GM21619 (cell line): ENCODE measurements around the gene NDUFB11.
"Not testable (repeated sequence)": the region's sequence is repeated elsewhere in the genome, so short reads cannot be mapped to it uniquely, and the experiment has no call there.

ENCODE experiments used
- ATAC-seq: cut with Tn5 transposase; IDR thresholded peaks from one replicate; pipeline ENCODE4 v1.9.1; 2021; ENCODE audit not compliant: unreplicated experiment

The NDUFB11 gene

DNA sequence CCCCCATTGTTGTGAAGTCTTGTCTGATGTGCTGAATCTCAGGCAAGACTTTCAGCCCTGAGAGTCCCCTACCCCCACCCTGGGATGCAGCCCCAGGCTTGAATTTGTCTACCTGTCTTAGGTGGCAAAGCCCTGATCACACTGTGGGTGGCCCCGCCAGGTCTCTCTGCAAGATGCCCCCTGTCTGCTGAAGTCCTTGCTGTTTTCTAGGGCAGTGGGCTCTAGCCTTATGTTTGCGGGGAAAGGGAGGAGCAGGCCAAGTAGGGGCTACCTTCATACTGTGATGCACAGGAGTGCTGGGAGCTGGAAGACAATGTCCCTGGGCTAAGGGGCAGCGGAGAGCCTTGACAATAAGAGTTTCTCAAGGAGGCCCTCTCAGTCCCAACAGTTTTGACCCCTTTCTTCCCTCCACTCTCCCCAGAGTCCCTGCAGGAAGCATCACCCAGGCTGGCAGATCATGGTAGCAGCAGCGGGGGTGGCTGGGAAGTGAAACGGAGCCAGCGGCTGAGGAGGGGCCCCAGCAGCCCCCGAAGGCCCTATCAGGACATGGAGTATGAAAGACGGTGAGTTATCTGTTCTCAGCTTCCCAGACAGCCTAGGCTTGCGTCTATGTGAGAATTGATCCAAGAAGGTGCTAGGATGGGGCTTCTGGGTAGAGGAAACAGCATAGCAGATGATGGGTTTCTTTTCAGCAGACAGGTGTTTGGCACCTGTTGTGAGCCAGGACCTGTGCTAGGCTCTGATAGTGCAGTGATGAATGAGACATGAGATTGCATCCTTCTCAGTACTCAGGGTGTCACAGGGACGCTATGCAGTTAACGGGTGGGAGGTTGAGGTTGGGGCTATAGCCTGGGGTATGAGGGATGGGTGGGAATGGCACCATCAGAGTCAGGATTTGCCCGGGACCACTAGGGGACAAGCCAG lies 2.7 kb upstream of the NDUFB11 start:
- no peak for ATAC-seq

DNA sequence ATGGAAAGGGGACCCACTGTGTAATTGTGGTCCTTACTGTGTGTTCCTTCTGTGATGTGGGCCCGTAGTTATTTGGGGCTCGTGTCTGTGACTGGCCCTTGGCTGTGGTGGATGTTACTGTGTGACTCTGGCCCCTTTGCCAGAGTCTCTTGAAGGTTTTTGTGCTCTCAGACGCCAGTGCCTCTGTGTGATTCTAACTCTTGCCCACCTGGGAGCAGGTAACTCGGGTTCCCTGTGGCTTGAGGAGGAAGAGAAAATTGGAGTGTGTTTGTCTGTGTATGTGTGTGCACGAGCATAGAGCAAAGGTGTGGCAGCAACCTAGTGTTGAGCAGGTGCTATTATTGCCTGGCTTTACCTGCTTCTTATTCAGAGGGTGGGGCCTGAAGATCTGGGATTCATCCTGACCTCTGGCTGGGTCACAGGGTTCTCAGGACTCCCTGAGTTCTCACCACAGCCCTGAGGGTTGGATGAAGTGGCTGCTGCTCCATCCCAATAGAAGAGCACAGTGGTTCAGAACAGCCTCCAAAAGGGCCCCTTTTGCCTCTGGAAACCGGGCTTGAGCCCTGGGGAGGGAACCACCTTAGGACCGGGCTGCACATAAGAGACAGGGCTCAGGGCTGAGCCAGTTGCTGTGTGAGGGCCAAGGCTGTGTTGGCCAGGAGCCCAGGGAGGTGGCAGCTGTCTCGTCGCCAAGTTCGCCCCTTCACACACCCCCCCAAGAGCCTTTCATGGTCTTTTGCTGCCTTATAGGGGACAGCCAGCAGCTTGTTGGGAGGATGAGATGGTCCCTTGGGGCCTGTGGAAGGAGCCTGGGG lies 1.8 kb upstream of the NDUFB11 start:
- ATAC-seq, result no peak

DNA sequence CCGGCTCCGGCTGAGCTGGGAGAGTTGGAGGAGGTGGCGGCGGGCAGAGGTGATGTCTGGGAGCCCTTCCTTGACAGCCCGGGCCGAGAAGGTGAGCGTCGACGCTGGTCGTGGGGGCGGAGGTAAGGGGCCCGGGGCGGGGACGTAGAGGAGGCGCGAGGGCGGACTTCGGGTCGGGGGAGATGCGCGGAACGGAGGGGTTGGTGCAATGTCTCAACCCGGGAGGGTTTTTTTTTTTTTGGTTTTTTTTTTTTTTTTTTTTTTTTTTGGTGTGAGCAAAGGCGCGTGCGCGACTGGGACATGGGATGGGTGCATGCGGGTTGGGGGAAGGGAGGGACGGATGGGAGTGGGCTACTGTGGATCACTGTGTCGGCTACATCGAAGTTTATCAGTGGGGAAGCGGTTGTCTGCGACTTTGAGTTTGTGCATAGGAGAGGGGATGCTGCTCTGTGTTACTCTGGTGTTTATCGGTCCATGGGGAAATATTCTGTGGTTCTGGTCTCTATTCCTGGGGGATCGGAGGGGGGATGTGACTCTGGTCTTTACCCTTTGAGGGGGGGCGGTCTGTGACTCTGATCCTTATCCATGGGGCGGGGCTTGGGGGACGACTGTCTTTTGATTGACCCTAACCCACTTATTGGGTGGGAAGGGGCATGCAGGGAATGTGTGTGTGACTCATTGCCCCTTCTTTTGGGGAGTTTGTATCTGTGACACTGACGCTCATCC lies 1.1 kb upstream of the NDUFB11 start:
- no peak for ATAC-seq

DNA sequence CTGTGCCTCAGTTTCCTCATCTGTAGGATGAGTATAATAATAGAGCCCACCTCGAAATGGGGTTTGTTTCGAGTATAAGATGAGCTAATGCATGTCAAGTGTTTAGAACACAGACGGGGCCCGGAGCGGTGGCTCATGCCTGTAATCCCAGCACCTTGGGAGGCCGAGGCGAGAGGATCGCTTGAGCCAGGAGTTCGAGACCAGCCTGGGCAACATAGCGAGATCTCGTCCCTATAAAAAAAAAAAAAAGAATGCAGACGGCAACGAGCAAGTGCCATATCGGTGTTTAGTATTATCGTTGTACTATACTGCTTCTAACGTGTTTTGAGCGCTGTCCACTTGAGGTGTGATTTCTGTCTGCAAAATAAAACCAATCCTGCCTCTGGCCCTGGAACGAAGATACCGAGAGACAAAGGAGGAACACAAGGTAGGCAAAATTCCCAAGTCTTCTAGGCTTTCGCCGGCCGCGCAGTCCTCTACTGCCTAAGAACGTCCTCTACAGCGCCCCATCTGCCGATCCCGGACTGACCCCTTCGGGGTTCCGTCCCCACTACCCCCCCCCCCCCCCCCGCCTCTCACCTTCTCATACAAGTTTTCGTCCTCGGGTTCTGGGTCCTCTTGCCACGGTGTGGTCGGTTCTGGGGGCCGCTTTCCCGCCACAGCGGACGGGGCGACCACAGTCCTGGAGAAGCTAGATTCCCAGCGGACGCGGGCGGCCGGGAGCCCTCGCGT lies 442 bp downstream of the NDUFB11 start:
- peak; percentile 11 for ATAC-seq

DNA sequence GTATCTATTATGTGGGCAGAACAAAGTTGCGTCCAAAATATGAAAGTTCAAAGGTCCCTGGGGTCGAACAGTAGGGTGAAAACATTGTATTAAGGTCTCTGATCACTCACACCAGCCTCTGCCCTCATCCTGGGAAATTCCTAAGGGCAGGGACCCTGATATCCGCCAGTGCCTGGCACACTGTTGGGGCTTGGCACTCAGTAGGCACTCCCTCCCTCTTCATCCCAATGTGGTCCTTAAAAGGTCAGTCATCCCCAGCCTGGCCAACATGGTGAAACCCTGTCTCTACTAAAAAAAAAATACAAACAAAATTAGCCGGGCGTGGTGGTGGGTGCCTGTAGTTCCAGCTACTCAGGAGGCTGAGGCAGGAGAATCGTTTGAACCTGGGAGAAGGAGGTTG lies 6.3 kb downstream of the NDUFB11 start:
- ATAC-seq, result no peak

DNA sequence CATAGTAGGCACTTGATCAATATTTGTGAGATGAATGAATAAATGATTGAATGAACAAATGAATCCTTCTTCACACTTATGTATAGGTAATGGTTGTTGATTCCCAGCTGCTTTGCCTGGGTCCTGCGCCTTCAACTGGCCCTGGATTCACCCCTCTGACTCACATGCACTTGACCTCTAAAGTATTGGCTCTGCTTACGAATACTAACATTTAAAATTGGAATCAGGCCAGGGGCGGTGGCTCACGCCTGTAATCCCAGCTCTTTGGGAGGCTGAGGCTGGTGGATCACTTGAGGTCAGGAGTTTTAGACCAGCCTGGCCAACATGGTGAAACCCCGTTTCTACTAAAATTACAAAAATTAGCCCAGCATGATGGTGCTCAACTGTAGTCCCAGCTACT lies 8.9 kb downstream of the NDUFB11 start:
- not testable (repeated sequence) for ATAC-seq

DNA sequence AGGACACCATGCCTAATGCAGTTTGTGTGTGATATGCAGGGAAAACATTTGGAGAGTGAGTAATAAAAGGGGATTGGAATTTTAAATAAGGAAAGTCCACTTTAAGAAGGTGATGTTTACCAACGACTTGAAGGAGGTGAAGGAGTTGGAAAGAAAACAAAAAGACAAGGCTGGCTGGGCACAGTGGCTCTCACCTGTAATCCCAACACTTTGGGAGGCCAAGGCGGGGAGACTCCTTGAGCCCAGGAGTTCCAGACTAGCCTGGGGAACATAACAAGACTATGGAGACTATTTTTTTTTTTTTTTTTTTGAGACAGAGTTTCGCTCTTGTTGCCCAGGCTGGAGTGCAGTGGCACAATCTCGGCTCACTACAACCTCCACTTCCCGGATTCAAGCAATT lies 11.0 kb downstream of the NDUFB11 start:
- no peak for ATAC-seq

DNA sequence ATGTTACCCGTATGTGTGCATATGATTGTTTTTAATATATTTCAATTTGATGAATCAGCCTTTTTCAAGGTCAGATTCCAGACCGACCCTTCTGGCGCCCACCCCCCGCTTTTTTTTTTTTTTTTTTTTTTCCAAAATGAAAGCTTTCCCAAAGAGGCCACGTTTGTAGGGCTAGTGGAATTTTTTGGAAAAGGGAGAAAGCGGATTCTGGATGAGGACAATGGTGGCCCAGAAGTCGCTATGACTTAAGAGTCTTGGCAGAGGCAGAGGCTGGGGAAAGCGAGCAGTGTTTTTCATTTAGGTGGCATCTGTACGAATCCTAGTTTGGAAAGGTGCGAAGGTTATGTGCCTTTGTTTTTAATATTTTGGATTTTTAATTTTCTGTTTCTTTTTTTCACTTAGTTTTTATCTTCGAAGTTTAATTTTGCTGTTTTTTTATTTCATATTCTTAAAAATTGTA lies 14.6 kb downstream of the NDUFB11 start:
- no peak for ATAC-seq

DNA sequence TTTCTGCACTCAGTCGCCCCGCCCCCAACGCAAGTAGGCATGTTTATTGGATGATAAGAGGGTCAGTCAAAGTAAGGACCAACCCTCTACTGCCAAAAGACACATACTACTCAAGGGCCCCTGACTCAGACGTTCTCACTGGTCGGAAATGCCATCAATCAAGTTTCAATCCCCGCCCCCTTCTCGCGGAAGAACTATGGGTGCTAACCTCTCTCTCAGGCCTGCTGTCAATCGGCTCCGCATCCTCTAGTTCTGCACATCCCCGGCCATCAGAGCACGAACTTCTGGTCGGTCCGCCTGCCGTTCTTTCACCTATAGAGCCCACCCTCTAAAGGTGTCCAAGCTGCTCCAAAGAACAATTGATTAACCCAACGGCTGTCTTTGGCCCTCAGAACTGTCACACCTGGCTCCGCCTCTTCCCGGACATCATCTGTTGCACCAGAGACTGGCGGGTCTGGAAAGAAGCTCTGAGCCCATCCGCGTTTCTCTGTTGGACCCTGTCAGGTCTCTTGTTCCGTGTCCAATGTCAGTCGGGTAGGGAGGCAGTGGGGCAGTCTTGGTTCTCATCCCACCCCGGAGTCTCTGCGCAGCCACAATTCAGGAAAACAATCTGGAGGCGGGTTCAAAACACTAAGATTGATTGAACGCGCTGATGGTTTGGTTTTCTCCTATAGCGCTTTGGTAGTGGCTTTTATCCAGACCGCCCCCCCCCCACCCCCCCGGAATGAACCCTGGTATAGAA lies 15.2 kb downstream of the NDUFB11 start:
- ATAC-seq, result peak; percentile 99

DNA sequence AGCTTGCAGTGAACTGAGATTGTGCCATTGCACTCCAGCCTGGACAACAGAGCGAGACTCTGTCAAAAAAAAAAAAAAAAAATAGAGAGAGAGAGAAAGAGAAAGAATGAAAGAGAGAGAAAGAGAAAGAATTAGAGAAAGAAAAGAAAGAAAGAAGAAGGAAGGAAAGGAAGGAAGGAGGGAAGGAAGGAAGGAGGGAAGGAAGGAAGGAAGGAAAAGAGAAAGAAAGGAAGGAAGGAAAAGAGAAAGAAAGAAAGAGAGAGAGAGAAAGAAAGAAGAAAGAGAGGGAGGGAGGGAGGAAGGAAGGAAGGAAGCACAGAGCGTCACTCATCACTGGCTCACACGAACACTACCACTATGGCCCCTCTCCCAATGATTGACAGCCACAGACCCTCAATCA lies 20.0 kb downstream of the NDUFB11 start:
- ATAC-seq, result not testable (repeated sequence)

DNA sequence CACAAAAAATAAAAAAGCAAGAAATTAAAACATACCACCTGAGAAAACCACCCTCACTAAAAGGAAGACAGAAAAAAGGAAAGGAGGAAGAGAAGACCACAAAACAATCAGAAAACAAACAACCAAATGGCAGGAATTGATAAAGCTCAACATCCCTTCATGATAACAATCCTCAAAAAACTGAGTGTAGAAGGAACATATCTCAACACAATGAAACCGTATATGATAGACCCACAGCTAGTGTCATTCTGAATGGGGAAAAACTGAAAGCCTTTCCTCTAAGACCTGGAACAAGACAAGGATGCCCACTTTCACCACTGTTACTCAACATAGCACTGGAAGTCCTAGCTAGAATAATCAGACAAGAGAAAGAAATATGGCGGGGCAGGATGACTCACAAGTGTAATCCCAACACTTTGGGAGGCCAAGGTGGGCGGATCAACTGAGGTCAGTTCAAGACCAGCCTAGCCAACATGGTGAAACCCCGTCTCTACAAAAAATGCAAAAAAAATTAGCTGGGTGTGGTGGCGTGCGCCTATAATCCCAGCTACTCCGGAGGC lies 27.9 kb downstream of the NDUFB11 start:
- ATAC-seq, result not testable (repeated sequence)

DNA sequence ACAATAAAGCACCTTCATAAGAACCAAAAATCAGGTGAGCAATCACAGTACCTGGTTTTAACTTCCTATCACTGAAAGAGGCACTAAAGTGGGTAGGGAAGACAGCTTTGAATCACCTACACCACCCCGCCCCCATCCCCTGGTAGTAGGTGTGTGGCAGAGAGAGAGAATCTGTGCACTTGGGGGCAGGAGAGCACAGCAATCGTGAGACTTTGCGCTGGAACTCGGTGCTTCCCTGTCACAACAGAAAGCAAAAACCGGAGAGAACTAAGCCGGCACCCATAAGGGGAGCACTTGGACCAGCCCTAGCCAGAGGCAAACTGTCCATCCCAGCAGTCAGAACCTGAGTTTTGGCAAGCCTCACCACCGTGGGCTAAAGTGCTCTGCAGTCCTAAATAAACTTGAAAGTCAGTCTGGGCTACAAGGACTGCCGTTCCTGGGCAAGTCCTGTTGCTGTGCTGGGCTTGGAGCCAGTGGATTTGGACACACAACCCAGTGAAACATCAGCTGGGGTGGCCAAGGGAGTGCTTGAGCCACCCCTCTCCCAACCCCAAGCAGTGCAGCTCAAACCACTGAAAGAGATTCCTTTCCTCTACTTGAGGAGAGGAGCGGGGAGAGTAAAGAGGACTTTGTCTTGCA lies 32.1 kb downstream of the NDUFB11 start:
- ATAC-seq, result no peak

DNA sequence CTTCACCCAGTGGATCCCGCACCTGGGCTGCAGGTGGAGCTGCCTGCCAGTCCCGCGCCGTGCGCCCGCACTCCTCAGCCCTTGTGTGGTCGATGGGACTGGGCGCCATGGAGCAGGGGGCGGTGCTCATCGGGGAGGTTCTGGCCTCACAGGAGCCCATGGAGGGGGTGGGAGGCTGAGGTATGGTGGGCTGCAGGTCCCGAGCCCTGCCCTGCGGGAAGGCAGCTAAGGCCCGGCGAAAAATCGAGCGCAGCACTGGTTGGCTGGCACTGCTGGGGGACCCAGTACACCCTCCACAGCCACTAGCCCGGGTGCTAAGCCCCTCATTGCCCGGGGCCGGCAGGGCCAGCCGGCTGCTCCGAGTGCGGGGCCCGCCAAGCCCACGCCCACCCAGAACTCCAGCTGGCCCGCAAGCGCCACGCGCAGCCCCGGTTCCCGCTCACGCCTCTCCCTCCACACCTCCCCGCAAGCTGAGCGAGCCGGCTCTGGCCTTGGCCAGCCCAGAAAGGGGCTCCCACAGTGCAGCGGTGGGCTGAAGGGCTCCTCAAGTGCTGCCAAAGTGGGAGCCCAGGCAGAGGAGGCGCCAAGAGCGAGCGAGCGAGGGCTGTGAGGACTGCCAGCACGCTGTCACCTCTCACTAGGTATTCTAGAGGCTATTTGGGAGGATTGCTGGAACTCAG lies 33.4 kb downstream of the NDUFB11 start:
- ATAC-seq, result not testable (repeated sequence)

DNA sequence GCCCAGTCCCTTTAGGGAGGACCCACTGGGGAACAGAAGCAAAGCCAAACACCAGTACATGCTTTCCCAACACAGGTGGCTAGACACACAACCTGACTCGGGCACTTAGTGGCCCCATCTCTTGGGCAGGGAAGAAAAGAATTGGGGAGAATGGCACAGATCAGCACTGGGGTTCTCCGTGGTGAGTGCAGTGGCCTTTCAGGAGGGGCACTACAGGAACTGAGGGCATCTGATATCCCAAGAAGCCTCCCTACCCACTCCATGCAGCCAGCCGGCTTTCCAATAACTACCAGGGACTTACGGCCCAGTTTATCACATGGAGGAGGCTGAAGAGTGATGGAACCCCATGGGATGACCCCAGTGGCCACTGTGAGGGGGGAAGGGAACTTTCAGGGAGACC lies 43.3 kb downstream of the NDUFB11 start:
- no peak for ATAC-seq

DNA sequence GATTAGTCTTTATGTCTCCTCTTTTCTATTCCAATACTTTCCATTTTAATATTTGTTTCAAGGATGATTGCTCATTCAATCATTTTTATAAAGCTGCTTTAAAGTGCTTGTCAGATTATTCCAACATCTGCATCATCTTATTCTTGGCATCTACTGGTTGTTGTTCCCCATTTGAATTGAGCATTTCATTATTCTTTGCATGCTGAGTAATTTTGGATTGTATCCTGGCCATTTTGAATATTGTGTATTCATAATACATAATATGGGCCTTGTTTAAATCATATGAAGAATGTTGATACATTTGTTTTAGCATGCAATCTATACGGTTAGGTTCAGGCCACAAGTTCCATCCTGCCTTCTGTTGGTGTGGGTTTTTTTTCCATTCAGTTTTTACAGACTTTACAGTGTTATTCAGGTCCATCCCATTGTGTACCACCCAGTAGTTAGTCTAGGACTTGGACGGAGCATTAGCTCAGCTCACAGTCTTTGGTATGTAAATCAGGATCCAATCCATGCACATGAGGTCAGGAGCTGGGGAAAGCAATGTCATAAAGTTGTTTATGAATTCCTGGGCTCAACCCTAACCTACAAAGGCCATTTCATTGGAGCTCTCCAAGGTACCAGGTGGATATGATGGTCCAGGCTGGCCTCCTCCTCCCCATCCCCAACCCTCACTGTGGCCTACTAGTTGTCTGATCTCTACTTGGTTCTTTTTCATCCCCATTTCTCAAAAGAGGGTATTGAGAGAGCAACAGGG lies 46.0 kb downstream of the NDUFB11 start:
- ATAC-seq, result no peak

DNA sequence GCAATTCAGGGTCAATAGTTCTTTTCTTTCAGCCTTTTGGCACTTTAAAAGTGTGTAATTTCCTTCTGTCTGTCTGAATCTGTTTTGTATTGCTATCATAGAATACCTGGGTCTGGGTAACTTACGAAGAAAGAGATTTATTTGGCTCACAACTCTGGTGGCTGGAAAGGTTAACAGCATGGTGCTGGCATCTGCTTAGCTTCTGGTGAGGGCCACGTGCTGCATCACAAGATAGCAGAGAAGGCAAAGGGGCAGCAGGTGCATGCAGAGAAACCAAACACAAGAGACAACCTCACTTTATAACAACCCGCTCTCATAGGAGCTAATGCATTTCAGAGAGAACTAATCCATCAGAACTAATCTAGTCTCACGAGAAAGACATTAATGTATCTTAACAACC lies 47.5 kb downstream of the NDUFB11 start:
- ATAC-seq, result no peak

DNA sequence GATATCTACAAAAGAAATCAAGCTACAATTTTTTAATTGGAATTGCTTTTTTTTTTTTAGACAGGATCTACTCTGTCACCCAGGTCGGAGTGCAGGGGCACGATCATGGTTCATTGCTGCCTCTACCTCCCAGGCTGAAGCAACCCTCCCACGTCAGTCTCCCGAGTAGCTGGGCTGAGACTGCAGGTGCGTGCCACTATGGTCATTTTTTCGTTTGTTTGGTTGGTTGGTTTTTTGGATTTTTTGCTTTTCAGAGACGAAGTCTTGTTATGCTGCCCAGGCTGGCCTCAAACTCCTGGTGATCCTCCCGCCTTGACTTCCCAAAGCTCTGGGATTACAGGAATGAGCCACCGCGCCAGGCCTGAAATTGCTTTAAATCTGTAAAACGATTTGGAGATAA lies 50.6 kb downstream of the NDUFB11 start:
- ATAC-seq, result no peak

DNA sequence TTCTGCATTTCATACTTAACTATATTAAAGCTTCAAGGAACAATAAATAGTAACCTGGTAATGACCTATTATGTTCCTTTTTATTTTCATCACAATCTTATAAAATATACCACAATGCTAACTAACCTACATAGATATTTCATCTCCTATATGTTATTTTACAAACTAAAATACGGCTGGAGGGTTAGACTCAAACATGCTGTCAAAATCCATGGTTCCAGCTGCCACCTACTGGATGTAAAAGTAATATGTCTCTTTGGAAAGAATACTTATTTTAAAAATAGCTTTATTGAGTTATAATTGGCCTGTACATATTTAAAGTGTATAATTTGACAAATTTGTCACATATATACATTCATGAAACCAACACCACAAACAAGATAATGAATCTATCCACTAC lies 51.3 kb downstream of the NDUFB11 start:
- no peak for ATAC-seq
